ENCODE results near the gene HPCAL1. TPM values are rescaled to one million over a fixed set of nuclear protein-coding genes. Genes with fewer than 3 reads are reported as not detected.

The HPCAL1 gene
- total and polyA plus RNA-seq, 10 of the 15 experiments (the other 5 are each of a cell fraction or from before 2014, with no cell fraction given), result 0.40 to 12.8 (median 7.9) TPM

GRCh38 chr2:10271946-10272345 is 30.8 kb upstream of the HPCAL1 start:
- BruUV-seq (replicated peaks), result no TSS peak
- no peak overlapping the region for H3K9ac ChIP-seq (ENCODE audit: control insufficient read depth, insufficient read depth, low read length)
- in situ Hi-C loops (cut with MboI), result no loop called here
- H3K27me3 ChIP-seq (replicated peaks in 1 of 2; ENCODE audit: control insufficient read depth in 2 of 2, insufficient read depth in 2 of 2, low read length in 1 of 2), result peaks cover 0 to 1% of the 10 kb centered on the region in 2 experiments; a peak in 1 of 4 replicates
- ChIA-PET CTCF (interaction anchor here (1.3 kb wide), 1 partner anchor 32 kb away, joined by 3 read pairs; no protein-coding TSS in a partner anchor), RAD21 (ENCODE audit: unreplicated experiment) (interaction anchor here (0.7 to 3.4 kb wide), 3 partner anchors 32 to 196 kb away, joined by 3 to 49 read pairs (median 4); no protein-coding TSS in a partner anchor), POLR2A (no interaction called here), SMC1A (ENCODE audit: uncharacterized antibody, unreplicated experiment) (interaction anchor here (3.4 kb wide), 1 partner anchor 137 kb away, joined by 35 read pairs; no protein-coding TSS in a partner anchor)
- no peak for DNase-seq (ENCODE audit: low read depth, low spot score)
- H3K4me3 ChIP-seq, result no peak overlapping the region
- no peaks in the 10 kb centered on the region for H3K36me3 ChIP-seq (ENCODE audit: control insufficient read depth in 2 of 2, insufficient read depth in 2 of 2, low read length in 1 of 2)
- no peaks in the 10 kb centered on the region for H3K9me3 ChIP-seq (replicated peaks; ENCODE audit: control insufficient read depth, insufficient read depth, low read length)
- 52% methylated on average over 6 of the region's 6 CpGs for WGBS (ENCODE audit: insufficient coverage, insufficient replicate concordance, low lambda C conversion rate, missing lambda C conversion rate)
- TF ChIP-seq NKRF (conservative IDR thresholded peaks at IDR 0.05), result no peak
- TF ChIP-seq ZNF622 (IDR thresholded peaks at IDR 0.05), result no peak
- TF ChIP-seq RBBP5 (conservative IDR thresholded peaks at IDR 0.05), result no peak
- no peak for TF ChIP-seq CEBPZ (IDR thresholded peaks at IDR 0.05; ENCODE audit: low read depth, low read length)
- no peak for TF ChIP-seq CTCF (IDR thresholded peaks at IDR 0.05 in 2 of 3, conservative IDR thresholded peaks at IDR 0.05 in 1 of 3; ENCODE audit: control insufficient read depth in 2 of 3, extremely low read depth in 1 of 3, insufficient read depth in 1 of 3, low read depth in 3 of 3, low read length in 3 of 3)
- TF ChIP-seq NFXL1 (IDR thresholded peaks at IDR 0.05; ENCODE audit: borderline replicate concordance), result no peak
- no peak for TF ChIP-seq POLR2AphosphoS5 (IDR thresholded peaks at IDR 0.05; ENCODE audit: low read length)
- TF ChIP-seq BCL11A (IDR thresholded peaks at IDR 0.05; ENCODE audit: low read depth, low read length), result no peak
- TF ChIP-seq JUNB (IDR thresholded peaks at IDR 0.05), result no peak
- no peak for TF ChIP-seq ZNF384 (IDR thresholded peaks at IDR 0.05; ENCODE audit: borderline replicate concordance, low read depth, low read length)
- TF ChIP-seq HDAC2 (IDR thresholded peaks at IDR 0.05), result no peak
- TF ChIP-seq RUNX3 (IDR thresholded peaks at IDR 0.05; ENCODE audit: low read length), result no peak
- no peak for TF ChIP-seq ATF2 (IDR thresholded peaks at IDR 0.05; ENCODE audit: low read length)
- TF ChIP-seq CHD2 (IDR thresholded peaks at IDR 0.05; ENCODE audit: borderline replicate concordance, low read depth, low read length), result no peak
- no peak overlapping the region for H2AFZ ChIP-seq (ENCODE audit: control insufficient read depth, low read depth, low read length)
- ATAC-seq, result no peak
- intact Hi-C loops (cut with micrococcal nuclease; ENCODE audit: unreplicated experiment), result no loop called here
- no peak for FAIRE-seq
- no peaks in the 10 kb centered on the region for H3K79me2 ChIP-seq (ENCODE audit: control insufficient read depth, insufficient read depth, low read length)
- no peak overlapping the region for H3K27ac ChIP-seq (ENCODE audit: control insufficient read depth, insufficient read depth)
- H4K20me1 ChIP-seq (ENCODE audit: control insufficient read depth, insufficient read depth), result no peaks in the 10 kb centered on the region
- no peaks in the 10 kb centered on the region for H3K4me1 ChIP-seq (ENCODE audit: control insufficient read depth, insufficient read depth, low read length)
- H3K4me2 ChIP-seq (ENCODE audit: control insufficient read depth, insufficient read depth), result no peak overlapping the region
